ENCODE results near the gene RSPRY1. TPM values are rescaled to one million over a fixed set of nuclear protein-coding genes. Genes with fewer than 3 reads are reported as not detected.

Gene RSPRY1
- total RNA-seq, 1 donor from 2014 or later, result 76.8 TPM

DNA sequence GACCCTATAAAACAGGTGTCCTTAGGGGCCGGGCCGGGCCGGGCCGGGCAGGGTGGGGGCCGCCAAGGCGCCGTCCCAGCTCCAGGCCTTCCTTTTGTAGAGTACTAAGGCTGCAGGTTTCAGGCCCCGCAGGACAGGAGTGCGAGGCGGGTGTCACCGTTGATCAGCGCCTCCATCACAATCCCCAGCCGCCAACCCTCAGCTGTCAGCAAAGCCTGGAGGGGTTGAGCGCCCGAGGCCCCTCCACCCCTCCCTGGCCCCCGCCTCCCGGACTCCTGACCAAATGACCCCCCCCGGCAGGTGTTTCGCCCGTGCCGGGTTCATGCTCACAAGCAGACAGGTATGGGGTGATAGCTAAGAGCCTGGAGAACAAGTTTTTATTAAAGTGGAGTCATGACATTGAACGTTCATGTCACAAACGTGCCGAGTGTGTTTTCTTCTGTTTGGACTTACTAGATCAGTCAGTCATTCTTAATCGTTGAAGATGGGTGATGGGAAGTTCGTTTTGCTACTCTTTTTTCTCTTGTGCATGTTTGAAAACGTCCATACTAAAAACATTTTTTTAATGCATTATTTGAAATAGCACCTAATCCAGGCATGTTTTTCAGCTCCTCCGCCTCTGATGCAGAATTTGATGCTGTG is 59.5 kb downstream of the RSPRY1 start:
- H3K4me1 ChIP-seq (ENCODE audit: insufficient read depth, low read length), result peaks cover 10% of the 10 kb centered on the region
- FAIRE-seq (no peak), DNase-seq (ENCODE audit: low read depth) (no peak)
- H3K27ac ChIP-seq (ENCODE audit: low read depth, low read length), result peak overlapping the region; percentile 88
- H3K9me3 Mint-ChIP-seq (ENCODE audit: unreplicated experiment), result no peaks in the 10 kb centered on the region
- H3K27ac Mint-ChIP-seq (ENCODE audit: unreplicated experiment), result peak overlapping the region; percentile 21
- peak overlapping the region; percentile 81 for H3K4me3 ChIP-seq (ENCODE audit: insufficient read depth, low read depth, low read length)
- no peaks in the 10 kb centered on the region for H3K4me1 Mint-ChIP-seq (ENCODE audit: low read depth, unreplicated experiment)
- peaks cover 17% of the 10 kb centered on the region for H3K36me3 Mint-ChIP-seq (ENCODE audit: low read depth, unreplicated experiment)
- H3K27me3 ChIP-seq (ENCODE audit: insufficient read depth, low read length), result no peaks in the 10 kb centered on the region
- H3K9me3 ChIP-seq (ENCODE audit: insufficient read depth, low read depth, low read length), result no peaks in the 10 kb centered on the region
- H3K79me2 ChIP-seq (ENCODE audit: insufficient read depth, low read length), result peaks cover 12% of the 10 kb centered on the region
- H3K4me2 ChIP-seq (ENCODE audit: low read length), result peak overlapping the region; percentile 87
- H3K27me3 Mint-ChIP-seq (ENCODE audit: low read depth, unreplicated experiment), result no peaks in the 10 kb centered on the region
- peak overlapping the region; percentile 90 for H3K4me3 Mint-ChIP-seq (ENCODE audit: unreplicated experiment)
- no peak for TF ChIP-seq EZH2 (IDR thresholded peaks at IDR 0.05; ENCODE audit: insufficient read depth, low read length)
- TF ChIP-seq, protein P1, sequence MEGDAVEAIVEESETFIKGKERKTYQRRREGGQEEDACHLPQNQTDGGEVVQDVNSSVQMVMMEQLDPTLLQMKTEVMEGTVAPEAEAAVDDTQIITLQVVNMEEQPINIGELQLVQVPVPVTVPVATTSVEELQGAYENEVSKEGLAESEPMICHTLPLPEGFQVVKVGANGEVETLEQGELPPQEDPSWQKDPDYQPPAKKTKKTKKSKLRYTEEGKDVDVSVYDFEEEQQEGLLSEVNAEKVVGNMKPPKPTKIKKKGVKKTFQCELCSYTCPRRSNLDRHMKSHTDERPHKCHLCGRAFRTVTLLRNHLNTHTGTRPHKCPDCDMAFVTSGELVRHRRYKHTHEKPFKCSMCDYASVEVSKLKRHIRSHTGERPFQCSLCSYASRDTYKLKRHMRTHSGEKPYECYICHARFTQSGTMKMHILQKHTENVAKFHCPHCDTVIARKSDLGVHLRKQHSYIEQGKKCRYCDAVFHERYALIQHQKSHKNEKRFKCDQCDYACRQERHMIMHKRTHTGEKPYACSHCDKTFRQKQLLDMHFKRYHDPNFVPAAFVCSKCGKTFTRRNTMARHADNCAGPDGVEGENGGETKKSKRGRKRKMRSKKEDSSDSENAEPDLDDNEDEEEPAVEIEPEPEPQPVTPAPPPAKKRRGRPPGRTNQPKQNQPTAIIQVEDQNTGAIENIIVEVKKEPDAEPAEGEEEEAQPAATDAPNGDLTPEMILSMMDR (IDR thresholded peaks at IDR 0.05; ENCODE audit: insufficient read depth, low read depth, low read length), result no peak
- peaks cover 26% of the 10 kb centered on the region for H3K36me3 ChIP-seq (ENCODE audit: insufficient read depth, low read length)
- peak overlapping the region; percentile 70 for H2AFZ ChIP-seq (ENCODE audit: low read depth, low read length)
- peaks cover 7% of the 10 kb centered on the region for H4K20me1 ChIP-seq (ENCODE audit: insufficient read depth, low read length)
- peak overlapping the region; percentile 95 for H3K9ac ChIP-seq (ENCODE audit: low read length)

DNA sequence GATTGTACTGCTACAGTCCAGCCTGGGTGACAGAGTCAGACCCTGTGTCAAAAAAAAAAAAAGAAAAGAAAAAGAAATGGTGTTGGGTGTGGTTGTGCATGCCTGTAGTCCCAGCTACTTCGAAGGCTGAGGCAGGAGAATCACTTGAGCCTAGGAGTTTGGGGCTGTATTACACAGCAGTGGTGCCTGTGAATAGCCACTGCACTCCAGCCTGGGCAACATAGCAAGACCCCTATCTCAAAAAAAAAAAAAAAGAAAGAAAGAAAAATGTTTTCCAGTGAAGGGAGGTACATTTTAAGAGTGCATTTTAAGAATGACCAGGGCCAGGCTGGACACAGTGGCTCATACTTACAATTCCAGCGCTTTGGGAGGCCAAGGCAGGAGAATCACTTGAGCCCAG is 65.2 kb downstream of the RSPRY1 start:
- Histone ChIP-seq H3K4me3 (ENCODE audit: insufficient read depth, low read depth, low read length) (no peak overlapping the region), H3K36me3 (ENCODE audit: insufficient read depth, low read length) (peaks cover 44% of the 10 kb centered on the region), H3K27ac (ENCODE audit: low read depth, low read length) (no peak overlapping the region), H3K27me3 (ENCODE audit: insufficient read depth, low read length) (no peaks in the 10 kb centered on the region), H3K9me3 (ENCODE audit: insufficient read depth, low read depth, low read length) (no peaks in the 10 kb centered on the region), H2AFZ (ENCODE audit: low read depth, low read length) (no peak overlapping the region), H3K4me1 (ENCODE audit: insufficient read depth, low read length) (no peaks in the 10 kb centered on the region), H3K79me2 (ENCODE audit: insufficient read depth, low read length) (no peaks in the 10 kb centered on the region), H4K20me1 (ENCODE audit: insufficient read depth, low read length) (peaks cover 7% of the 10 kb centered on the region), H3K9ac (ENCODE audit: low read length) (no peak overlapping the region), H3K4me2 (ENCODE audit: low read length) (no peak overlapping the region)
- DNase-seq (ENCODE audit: low read depth), result no peak
- TF ChIP-seq, protein P1 (IDR thresholded peaks at IDR 0.05; ENCODE audit: insufficient read depth, low read depth, low read length), result no peak
- TF ChIP-seq EZH2 (IDR thresholded peaks at IDR 0.05; ENCODE audit: insufficient read depth, low read length), result no peak
- Mint-ChIP-seq H3K27me3 (ENCODE audit: low read depth, unreplicated experiment) (no peaks in the 10 kb centered on the region), H3K36me3 (ENCODE audit: low read depth, unreplicated experiment) (peaks cover 20% of the 10 kb centered on the region), H3K27ac (ENCODE audit: unreplicated experiment) (no peak overlapping the region), H3K9me3 (ENCODE audit: unreplicated experiment) (no peaks in the 10 kb centered on the region), H3K4me1 (ENCODE audit: low read depth, unreplicated experiment) (no peaks in the 10 kb centered on the region), H3K4me3 (ENCODE audit: unreplicated experiment) (no peak overlapping the region)
- no peak for FAIRE-seq

DNA sequence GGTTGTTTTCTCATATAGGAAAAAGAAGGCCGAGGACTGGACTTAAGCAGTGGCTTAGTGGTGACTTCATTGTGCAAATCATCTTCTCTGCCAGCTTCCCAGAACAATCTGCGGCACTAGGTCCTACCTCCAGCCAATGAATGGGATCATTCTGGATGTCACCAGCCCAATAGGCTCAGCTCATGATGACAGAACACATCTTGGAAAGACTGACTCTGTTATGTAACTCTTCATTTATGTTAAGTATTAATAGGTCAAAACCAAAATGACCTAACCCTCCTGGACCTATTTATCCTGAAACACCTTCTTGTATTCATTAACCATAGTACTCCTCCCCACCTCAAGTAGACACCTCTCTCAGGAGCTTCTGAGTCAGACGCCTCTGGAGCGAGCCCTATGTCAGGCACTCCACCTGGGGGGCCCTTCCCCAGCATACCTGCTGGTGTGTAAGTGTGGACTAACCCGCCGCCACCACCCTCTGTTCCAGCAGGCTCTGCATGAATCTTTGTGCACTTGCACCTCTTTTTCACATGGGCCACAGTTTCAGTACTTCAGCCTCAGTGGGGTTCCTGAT is 66.1 kb downstream of the RSPRY1 start:
- H3K4me3 Mint-ChIP-seq (ENCODE audit: unreplicated experiment), result no peak overlapping the region
- no peaks in the 10 kb centered on the region for H3K9me3 ChIP-seq (ENCODE audit: insufficient read depth, low read depth, low read length)
- H3K27me3 ChIP-seq (ENCODE audit: insufficient read depth, low read length), result no peaks in the 10 kb centered on the region
- peaks cover 5% of the 10 kb centered on the region for H4K20me1 ChIP-seq (ENCODE audit: insufficient read depth, low read length)
- no peak overlapping the region for H3K4me3 ChIP-seq (ENCODE audit: insufficient read depth, low read depth, low read length)
- H3K27ac ChIP-seq (ENCODE audit: low read depth, low read length), result no peak overlapping the region
- H3K27me3 Mint-ChIP-seq (ENCODE audit: low read depth, unreplicated experiment), result no peaks in the 10 kb centered on the region
- no peaks in the 10 kb centered on the region for H3K79me2 ChIP-seq (ENCODE audit: insufficient read depth, low read length)
- FAIRE-seq (no peak), DNase-seq (ENCODE audit: low read depth) (no peak)
- no peaks in the 10 kb centered on the region for H3K9me3 Mint-ChIP-seq (ENCODE audit: unreplicated experiment)
- H3K4me1 ChIP-seq (ENCODE audit: insufficient read depth, low read length), result no peaks in the 10 kb centered on the region
- H3K36me3 Mint-ChIP-seq (ENCODE audit: low read depth, unreplicated experiment), result peaks cover 20% of the 10 kb centered on the region
- no peak overlapping the region for H3K9ac ChIP-seq (ENCODE audit: low read length)
- H3K4me2 ChIP-seq (ENCODE audit: low read length), result no peak overlapping the region
- H2AFZ ChIP-seq (ENCODE audit: low read depth, low read length), result no peak overlapping the region
- peaks cover 44% of the 10 kb centered on the region for H3K36me3 ChIP-seq (ENCODE audit: insufficient read depth, low read length)
- TF ChIP-seq, protein P1 (IDR thresholded peaks at IDR 0.05; ENCODE audit: insufficient read depth, low read depth, low read length), result no peak
- no peak for TF ChIP-seq EZH2 (IDR thresholded peaks at IDR 0.05; ENCODE audit: insufficient read depth, low read length)
- no peak overlapping the region for H3K27ac Mint-ChIP-seq (ENCODE audit: unreplicated experiment)
- H3K4me1 Mint-ChIP-seq (ENCODE audit: low read depth, unreplicated experiment), result no peaks in the 10 kb centered on the region
